DND-41 (cell line): ENCODE measurements around the gene MRTFA.

ENCODE experiments used
- EZH2 ChIP-seq: IDR thresholded peaks from 3 replicates; pipeline ENCODE4 v1.6.1; 2012; ENCODE audit warnings: borderline replicate concordance, low read depth, mild to moderate bottlenecking, moderate library complexity, low read length, inconsistent platforms; ENCODE audit not compliant: severe bottlenecking
- TF ChIP-seq, protein P1 (sequence below): IDR thresholded peaks from 2 replicates; pipeline ENCODE4 v1.5.1; 2012; ENCODE audit warnings: borderline replicate concordance, low read length, moderate library complexity, mild to moderate bottlenecking; ENCODE audit not compliant: poor library complexity, severe bottlenecking; ENCODE audit errors: extremely low read depth

DNA sequence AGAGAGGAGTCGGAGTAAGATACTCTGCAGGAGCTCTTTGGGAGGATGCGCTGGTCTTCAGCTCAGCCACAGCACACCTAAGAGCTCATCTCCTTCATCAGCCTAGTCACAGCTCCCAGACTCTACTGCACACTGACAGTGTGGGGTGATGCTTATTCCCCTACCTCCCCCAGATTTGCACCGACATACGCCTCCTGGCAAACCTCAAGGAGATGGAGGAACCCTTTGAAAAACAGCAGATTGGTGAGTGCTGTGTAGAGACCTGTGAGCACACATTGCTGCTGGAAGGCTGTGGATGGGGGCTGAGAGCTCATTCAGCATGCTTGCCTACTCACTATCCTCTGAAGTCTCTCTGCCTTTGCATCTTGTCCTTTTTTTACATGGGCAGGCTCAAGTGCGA, 275.4 kb downstream of the MRTFA start:
- TF ChIP-seq, protein P1, sequence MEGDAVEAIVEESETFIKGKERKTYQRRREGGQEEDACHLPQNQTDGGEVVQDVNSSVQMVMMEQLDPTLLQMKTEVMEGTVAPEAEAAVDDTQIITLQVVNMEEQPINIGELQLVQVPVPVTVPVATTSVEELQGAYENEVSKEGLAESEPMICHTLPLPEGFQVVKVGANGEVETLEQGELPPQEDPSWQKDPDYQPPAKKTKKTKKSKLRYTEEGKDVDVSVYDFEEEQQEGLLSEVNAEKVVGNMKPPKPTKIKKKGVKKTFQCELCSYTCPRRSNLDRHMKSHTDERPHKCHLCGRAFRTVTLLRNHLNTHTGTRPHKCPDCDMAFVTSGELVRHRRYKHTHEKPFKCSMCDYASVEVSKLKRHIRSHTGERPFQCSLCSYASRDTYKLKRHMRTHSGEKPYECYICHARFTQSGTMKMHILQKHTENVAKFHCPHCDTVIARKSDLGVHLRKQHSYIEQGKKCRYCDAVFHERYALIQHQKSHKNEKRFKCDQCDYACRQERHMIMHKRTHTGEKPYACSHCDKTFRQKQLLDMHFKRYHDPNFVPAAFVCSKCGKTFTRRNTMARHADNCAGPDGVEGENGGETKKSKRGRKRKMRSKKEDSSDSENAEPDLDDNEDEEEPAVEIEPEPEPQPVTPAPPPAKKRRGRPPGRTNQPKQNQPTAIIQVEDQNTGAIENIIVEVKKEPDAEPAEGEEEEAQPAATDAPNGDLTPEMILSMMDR = no peak
- no peak for TF ChIP-seq EZH2
